ENCODE measurements around the gene CLEC4M.

GRCh38 chr19:7757358-7757757 is 5.7 kb upstream of the CLEC4M start:
- TF ChIP-seq FOXK2 (IDR thresholded peaks at IDR 0.05) (no peak), BHLHE40 (IDR thresholded peaks at IDR 0.05; ENCODE audit: borderline replicate concordance) (no peak), CTBP1 (IDR thresholded peaks at IDR 0.05; ENCODE audit: borderline replicate concordance) (no peak), SP1 (IDR thresholded peaks at IDR 0.05) (no peak), FOXM1 (IDR thresholded peaks at IDR 0.05; ENCODE audit: borderline replicate concordance) (no peak)
